Measurements from ENCODE around the gene ZFHX3. TPM values are rescaled to one million over a fixed set of nuclear protein-coding genes. Genes with fewer than 3 reads are reported as not detected.

Gene ZFHX3
- polyA plus RNA-seq, 1 donor from 2014 or later = 26.4 TPM

- no peak for TF ChIP-seq TAF1 (IDR thresholded peaks at IDR 0.05; ENCODE audit: low read depth)
- TF ChIP-seq EP300 (conservative IDR thresholded peaks at IDR 0.05; ENCODE audit: poor library complexity, severe bottlenecking) = no peak
- TF ChIP-seq EZH2 (IDR thresholded peaks at IDR 0.05; ENCODE audit: borderline replicate concordance, insufficient read depth, low read length, poor library complexity, severe bottlenecking) = no peak
- no peak for TF ChIP-seq REST (IDR thresholded peaks at IDR 0.05; ENCODE audit: borderline replicate concordance)
- TF ChIP-seq POLR2AphosphoS5 (IDR thresholded peaks at IDR 0.05) = no peak
- no peak for TF ChIP-seq CTCF (IDR thresholded peaks at IDR 0.05; ENCODE audit: poor library complexity, severe bottlenecking)
- no peak for TF ChIP-seq RAD21 (conservative IDR thresholded peaks at IDR 0.05)
- no peak for TF ChIP-seq MXI1 (conservative IDR thresholded peaks at IDR 0.05; ENCODE audit: poor library complexity, severe bottlenecking)
- no peak for TF ChIP-seq SMC3 (conservative IDR thresholded peaks at IDR 0.05; ENCODE audit: poor library complexity)
- Histone ChIP-seq H3K36me3 (ENCODE audit: insufficient read depth, low read length) (no peaks in the 10 kb centered on the region), H3K27me3 (ENCODE audit: insufficient read depth, low read depth, low read length) (no peaks in the 10 kb centered on the region), H3K27ac (ENCODE audit: low read length) (no peak overlapping the region), H3K4me3 (ENCODE audit: low read length) (no peak overlapping the region), H3K79me2 (replicated peaks; ENCODE audit: insufficient read depth, low read length) (peaks cover 93% of the 10 kb centered on the region), H3K9ac (ENCODE audit: low read length) (no peak overlapping the region), H3K9me2 (ENCODE audit: insufficient read depth, low read length) (no peaks in the 10 kb centered on the region), H3K4me2 (ENCODE audit: low read length) (no peak overlapping the region), H4K20me1 (ENCODE audit: insufficient read depth) (peaks cover 92% of the 10 kb centered on the region), H2AFZ (ENCODE audit: low read depth, low read length) (no peak overlapping the region), H3F3A (ENCODE audit: insufficient read depth, low read length, poor library complexity, severe bottlenecking) (no peaks in the 10 kb centered on the region), H3K9me3 (ENCODE audit: low read length) (no peaks in the 10 kb centered on the region)
Measured at GRCh38 chr16:73022534-73022933, 25.4 kb downstream of the ZFHX3 start.

GRCh38 chr16:73021866-73022495 is 25.9 kb downstream of the ZFHX3 start:
- no peak overlapping the region for H3K9ac ChIP-seq (ENCODE audit: low read length)
- H3K79me2 ChIP-seq (replicated peaks; ENCODE audit: insufficient read depth, low read length) = peaks cover 93% of the 10 kb centered on the region
- H4K20me1 ChIP-seq (ENCODE audit: insufficient read depth) = peaks cover 92% of the 10 kb centered on the region

More at GRCh38 chr16:73021866-73022495, 25.9 kb downstream of the ZFHX3 start:
- no peaks in the 10 kb centered on the region for H3F3A ChIP-seq (ENCODE audit: insufficient read depth, low read length, poor library complexity, severe bottlenecking)
- no peak overlapping the region for H3K4me3 ChIP-seq (ENCODE audit: low read length)
- H2AFZ ChIP-seq (ENCODE audit: low read depth, low read length) = no peak overlapping the region
- no peak for TF ChIP-seq REST (IDR thresholded peaks at IDR 0.05; ENCODE audit: borderline replicate concordance)
- no peak for TF ChIP-seq RAD21 (conservative IDR thresholded peaks at IDR 0.05)
- TF ChIP-seq POLR2AphosphoS5 (IDR thresholded peaks at IDR 0.05) = no peak
- TF ChIP-seq CTCF (IDR thresholded peaks at IDR 0.05; ENCODE audit: poor library complexity, severe bottlenecking) = no peak
- TF ChIP-seq TAF1 (IDR thresholded peaks at IDR 0.05; ENCODE audit: low read depth) = no peak
- TF ChIP-seq MXI1 (conservative IDR thresholded peaks at IDR 0.05; ENCODE audit: poor library complexity, severe bottlenecking) = no peak
- TF ChIP-seq EZH2 (IDR thresholded peaks at IDR 0.05; ENCODE audit: borderline replicate concordance, insufficient read depth, low read length, poor library complexity, severe bottlenecking) = no peak
- TF ChIP-seq EP300 (conservative IDR thresholded peaks at IDR 0.05; ENCODE audit: poor library complexity, severe bottlenecking) = no peak
- TF ChIP-seq SMC3 (conservative IDR thresholded peaks at IDR 0.05; ENCODE audit: poor library complexity) = no peak
- H3K9me3 ChIP-seq (ENCODE audit: low read length) = no peaks in the 10 kb centered on the region
- H3K9me2 ChIP-seq (ENCODE audit: insufficient read depth, low read length) = no peaks in the 10 kb centered on the region
- no peaks in the 10 kb centered on the region for H3K27me3 ChIP-seq (ENCODE audit: insufficient read depth, low read depth, low read length)
- no peak overlapping the region for H3K27ac ChIP-seq (ENCODE audit: low read length)
- H3K4me2 ChIP-seq (ENCODE audit: low read length) = no peak overlapping the region
- no peaks in the 10 kb centered on the region for H3K36me3 ChIP-seq (ENCODE audit: insufficient read depth, low read length)

Data from neural cell (in vitro differentiated cells).